Tibial artery (tissue), 4 donors: ENCODE data around the gene PTPRN2.
"Not testable (repeated sequence)": the region's sequence is repeated elsewhere in the genome, so short reads cannot be mapped to it uniquely, and the experiment has no call there.

ENCODE experiments used
- DNase-seq, 2 donors: peaks; one replicate each; pipeline ENCODE4 v3.0.0-alpha.2; 2019
- H3K27ac ChIP-seq, 2 donors: fragments of 200-600 bp; sonication (generic) in 1 of 2; 1 replicate in 1 of 2; 2 replicates in 1 of 2; pipeline ENCODE4 v1.5.1; 2018 to 2019; ENCODE audit warnings: mild to moderate bottlenecking in 1 of 2
- H3K27me3 ChIP-seq, 2 donors: fragments of 200-600 bp; sonication (generic) in 1 of 2; one replicate each; pipeline versions ENCODE4 v1.5.1 to v1.6.0; 2016 to 2019
- H3K36me3 ChIP-seq, 3 donors: fragments of 200-600 bp; sonication (generic) in 2 of 3; one replicate each; pipeline ENCODE4 v1.5.1; 2016 to 2019; ENCODE audit warnings: mild to moderate bottlenecking in 2 of 3
- H3K4me1 ChIP-seq, 4 donors: fragments of 200-600 bp; sonication (generic) in 2 of 4; 1 replicate in 3 of 4; 2 replicates in 1 of 4; pipeline ENCODE4 v1.5.1; 2016 to 2019
- H3K4me3 ChIP-seq, 2 donors: fragments of 200-600 bp; sonication (generic) in 1 of 2; 1 replicate in 1 of 2; 2 replicates in 1 of 2; pipeline ENCODE4 v1.5.1; 2018 to 2019; ENCODE audit warnings: mild to moderate bottlenecking in 2 of 2
- H3K9me3 ChIP-seq, 3 donors: fragments of 200-600 bp; sonication (generic) in 1 of 3; one replicate each; pipeline ENCODE4 v1.5.1; 2016 to 2019
- intact Hi-C: fragments of 100-400 bp; cut with DNase I; formaldehyde crosslinking; loops from one replicate; pipeline ENCODE4 v1.15.0; 2023; ENCODE audit warnings: low total_unique reads
- TF ChIP-seq, protein P1 (sequence below), 2 experiments: fragments of 200-600 bp in 1 of 2; fragments of 450-650 bp in 1 of 2; IDR thresholded peaks; one replicate each; pipeline ENCODE4 v1.5.1; 2017 to 2019; ENCODE audit warnings: antibody characterized with exemption in 2 of 2, mild to moderate bottlenecking in 1 of 2, moderate library complexity in 1 of 2

The PTPRN2 gene

DNA sequence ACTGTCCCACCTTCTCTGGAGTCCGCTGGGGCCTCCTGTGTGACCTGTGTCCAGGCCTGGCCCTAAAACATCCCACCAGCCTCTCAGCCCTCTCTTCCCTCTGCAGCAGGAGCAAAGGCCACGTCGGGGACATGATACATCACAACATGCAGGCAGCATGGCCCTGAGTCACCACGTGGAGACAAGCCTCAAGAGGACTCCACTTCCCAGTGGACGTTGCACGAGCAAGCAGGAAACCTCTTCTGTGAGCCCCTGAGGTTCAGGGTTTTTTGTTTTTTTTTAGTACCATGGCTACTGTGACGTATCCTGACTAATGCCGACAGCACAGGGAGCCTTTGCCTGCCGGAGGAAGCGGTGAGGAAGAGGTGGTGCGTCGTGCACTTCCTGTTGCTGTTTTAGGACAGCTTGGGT lies 1084.9 kb downstream of the PTPRN2 start:
- peaks cover 0 to 7% (median 5%) of the 10 kb centered on the region in 3 donors for H3K9me3 ChIP-seq
- TF ChIP-seq, protein P1, sequence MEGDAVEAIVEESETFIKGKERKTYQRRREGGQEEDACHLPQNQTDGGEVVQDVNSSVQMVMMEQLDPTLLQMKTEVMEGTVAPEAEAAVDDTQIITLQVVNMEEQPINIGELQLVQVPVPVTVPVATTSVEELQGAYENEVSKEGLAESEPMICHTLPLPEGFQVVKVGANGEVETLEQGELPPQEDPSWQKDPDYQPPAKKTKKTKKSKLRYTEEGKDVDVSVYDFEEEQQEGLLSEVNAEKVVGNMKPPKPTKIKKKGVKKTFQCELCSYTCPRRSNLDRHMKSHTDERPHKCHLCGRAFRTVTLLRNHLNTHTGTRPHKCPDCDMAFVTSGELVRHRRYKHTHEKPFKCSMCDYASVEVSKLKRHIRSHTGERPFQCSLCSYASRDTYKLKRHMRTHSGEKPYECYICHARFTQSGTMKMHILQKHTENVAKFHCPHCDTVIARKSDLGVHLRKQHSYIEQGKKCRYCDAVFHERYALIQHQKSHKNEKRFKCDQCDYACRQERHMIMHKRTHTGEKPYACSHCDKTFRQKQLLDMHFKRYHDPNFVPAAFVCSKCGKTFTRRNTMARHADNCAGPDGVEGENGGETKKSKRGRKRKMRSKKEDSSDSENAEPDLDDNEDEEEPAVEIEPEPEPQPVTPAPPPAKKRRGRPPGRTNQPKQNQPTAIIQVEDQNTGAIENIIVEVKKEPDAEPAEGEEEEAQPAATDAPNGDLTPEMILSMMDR (IDR thresholded peaks at IDR 0.05): no peak
- no peaks in the 10 kb centered on the region for H3K4me1 ChIP-seq
- no peak overlapping the region for H3K4me3 ChIP-seq
- peaks cover 0 to 2% of the 10 kb centered on the region in 2 donors for H3K27me3 ChIP-seq
- no peaks in the 10 kb centered on the region for H3K36me3 ChIP-seq
- peak in 1 of 2 donors; percentile 54 for DNase-seq
- intact Hi-C loops: no loop called here
- no peak overlapping the region for H3K27ac ChIP-seq

DNA sequence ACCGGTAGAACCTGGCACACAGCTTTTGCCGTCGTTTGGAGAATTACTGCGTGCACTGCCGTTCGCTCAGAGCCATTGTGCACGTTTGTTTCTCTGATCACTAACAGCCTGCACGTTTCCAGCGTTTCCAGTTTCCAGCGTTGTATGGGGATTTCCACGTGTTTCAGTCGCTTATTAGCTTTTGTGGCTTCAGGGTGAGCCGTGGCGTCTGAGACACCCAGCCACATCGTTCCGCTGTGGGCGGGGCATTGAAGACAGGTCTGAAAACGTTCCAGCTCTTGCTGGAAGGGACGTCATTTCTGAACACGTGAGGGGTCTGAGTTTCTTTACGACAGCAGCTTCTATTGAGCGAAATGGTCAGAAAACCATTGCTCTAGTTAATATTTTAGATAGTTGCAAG lies 1086.0 kb downstream of the PTPRN2 start:
- DNase-seq: no peak
- Histone ChIP-seq H3K36me3 (no peaks in the 10 kb centered on the region), H3K9me3 (peaks cover 0 to 7% (median 5%) of the 10 kb centered on the region in 3 donors), H3K27me3 (peaks cover 0 to 2% of the 10 kb centered on the region in 2 donors), H3K4me3 (no peak overlapping the region), H3K27ac (no peak overlapping the region), H3K4me1 (no peaks in the 10 kb centered on the region)
- TF ChIP-seq, protein P1 (IDR thresholded peaks at IDR 0.05): no peak
- intact Hi-C loops: no loop called here

DNA sequence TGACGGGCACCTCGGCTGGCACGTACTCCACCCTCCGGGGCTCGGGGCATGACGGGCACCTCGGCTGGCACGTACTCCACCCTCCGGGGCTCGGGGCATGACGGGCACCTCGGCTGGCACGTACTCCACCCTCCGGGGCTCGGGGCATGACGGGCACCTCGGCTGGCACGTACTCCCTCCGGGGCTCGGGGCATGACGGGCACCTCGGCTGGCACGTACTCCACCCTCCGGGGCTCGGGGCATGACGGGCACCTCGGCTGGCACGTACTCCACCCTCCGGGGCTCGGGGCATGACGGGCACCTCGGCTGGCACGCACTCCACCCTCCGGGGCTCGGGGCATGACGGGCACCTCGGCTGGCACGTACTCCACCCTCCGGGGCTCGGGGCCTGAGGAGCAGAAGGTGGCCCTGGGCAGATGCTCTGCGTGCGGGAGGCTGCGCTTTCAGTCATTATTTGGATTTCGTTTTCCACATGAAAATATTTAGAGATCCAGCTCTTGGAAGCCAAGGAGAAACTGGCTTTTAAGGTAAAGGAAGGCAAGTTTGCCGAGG lies 1086.6 kb downstream of the PTPRN2 start:
- H3K36me3 ChIP-seq, H3K9me3 ChIP-seq, H3K27me3 ChIP-seq, DNase-seq, H3K27ac ChIP-seq, intact Hi-C loops, H3K4me1 ChIP-seq, H3K4me3 ChIP-seq: not testable (repeated sequence)

DNA sequence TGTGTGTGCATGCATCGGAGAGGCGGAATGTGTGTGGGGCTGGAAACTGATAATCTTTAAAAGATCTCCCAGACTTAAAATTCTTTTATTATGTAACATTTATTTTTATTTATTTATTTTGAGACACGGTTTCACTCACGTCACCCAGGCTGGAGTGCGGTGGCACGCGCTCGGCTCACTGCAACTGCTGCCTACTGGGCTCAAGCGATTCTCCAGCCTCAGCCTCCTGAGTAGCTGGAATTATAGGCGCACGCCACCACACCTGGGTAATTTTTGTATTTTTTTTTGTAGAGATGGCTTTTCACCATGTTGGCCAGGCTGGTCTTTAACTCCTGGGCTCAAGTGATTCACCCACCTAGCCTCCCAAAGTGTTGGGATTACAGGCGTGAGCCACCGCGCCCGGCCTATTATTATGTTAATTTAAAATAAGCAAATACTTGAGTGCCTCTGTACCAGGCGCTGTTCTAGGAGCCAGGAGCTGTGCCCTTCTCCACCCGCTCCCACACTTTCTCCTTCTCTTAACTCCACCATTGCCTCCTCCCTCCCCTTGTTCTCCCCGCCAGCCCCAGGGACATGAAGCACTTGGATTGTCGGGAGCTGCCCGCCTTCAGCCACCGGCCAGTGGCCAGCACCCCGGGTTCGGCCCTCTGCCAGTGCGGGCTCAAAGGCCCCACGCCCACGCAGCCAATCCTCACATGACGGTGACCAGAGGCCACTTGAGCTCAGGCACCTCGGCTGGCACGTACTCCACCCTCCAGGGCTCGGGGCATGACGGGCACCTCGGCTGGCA lies 1087.3 kb downstream of the PTPRN2 start:
- Histone ChIP-seq H3K4me3 (no peak overlapping the region), H3K36me3 (no peaks in the 10 kb centered on the region), H3K27me3 (peaks cover 0 to 3% of the 10 kb centered on the region in 2 donors), H3K27ac (no peak overlapping the region), H3K9me3 (no peaks in the 10 kb centered on the region), H3K4me1 (no peaks in the 10 kb centered on the region)
- TF ChIP-seq, protein P1 (IDR thresholded peaks at IDR 0.05): no peak
- intact Hi-C loops: no loop called here
- DNase-seq: peak; percentile 7 to 60

DNA sequence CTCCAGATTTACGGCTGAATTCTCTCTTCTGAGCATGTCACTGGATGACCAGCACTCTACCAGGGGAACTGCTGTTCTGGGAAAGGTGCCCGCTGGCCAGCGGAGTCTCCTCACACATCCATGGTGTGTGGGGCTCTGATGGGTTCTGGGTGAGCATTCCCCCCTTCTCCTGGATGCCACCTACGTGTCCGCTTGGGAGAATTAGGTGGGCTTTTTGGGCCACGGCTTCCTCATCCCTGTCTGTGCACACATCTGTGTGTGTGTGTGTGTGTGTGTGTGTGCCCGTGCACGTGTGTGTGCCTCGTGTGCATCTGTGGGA lies 1087.8 kb downstream of the PTPRN2 start:
- no peak for DNase-seq
- no peak overlapping the region for H3K27ac ChIP-seq

More for the DNA sequence above, 1087.8 kb downstream of the PTPRN2 start:
- TF ChIP-seq, protein P1 (IDR thresholded peaks at IDR 0.05): no peak
- H3K27me3 ChIP-seq: peaks cover 0 to 3% of the 10 kb centered on the region in 2 donors
- H3K36me3 ChIP-seq: no peaks in the 10 kb centered on the region
- no peaks in the 10 kb centered on the region for H3K9me3 ChIP-seq
- no peak overlapping the region for H3K4me3 ChIP-seq
- H3K4me1 ChIP-seq: no peaks in the 10 kb centered on the region
- intact Hi-C loops: no loop called here
